Heart right ventricle (tissue), 16 donors: ENCODE data around the gene F12. TPM values are rescaled to one million over a fixed set of nuclear protein-coding genes. Genes with fewer than 3 reads are reported as not detected.
A peak's percentile ranks its signal among the peaks of the same experiment; 100 is the strongest.

Source experiments
- ATAC-seq, 8 donors: fragments of 200-7000 bp; cut with Tn5 transposase; one replicate each; pipeline ENCODE4 v1.9.1; 2020; ENCODE audit warnings: mild to moderate bottlenecking in 8 of 8, moderate library complexity in 8 of 8, moderate number of reproducible peaks in 1 of 8
- DNase-seq, 2 donors: peaks; one replicate each; pipeline ENCODE4 v3.0.0-alpha.2; 2020
- H3K27ac ChIP-seq, 10 donors: fragments of 200-600 bp; sonication (generic) in 2 of 10; one replicate each; pipeline versions ENCODE4 v1.5.0 to v1.8.0; 2020 to 2022; ENCODE audit warnings: mild to moderate bottlenecking in 3 of 10
- H3K27me3 ChIP-seq, 7 donors: fragments of 200-600 bp; one replicate each; pipeline ENCODE4 v1.8.0; 2021 to 2022; ENCODE audit warnings: mild to moderate bottlenecking in 2 of 7
- H3K36me3 ChIP-seq, 9 donors: fragments of 200-600 bp; sonication (generic) in 1 of 9; one replicate each; pipeline versions ENCODE4 v1.5.0 to v1.8.0; 2020 to 2022; ENCODE audit warnings: mild to moderate bottlenecking in 2 of 9
- H3K4me1 ChIP-seq, 9 donors: fragments of 200-600 bp; sonication (generic) in 1 of 9; one replicate each; pipeline versions ENCODE4 v1.5.0 to v1.8.0; 2020 to 2022; ENCODE audit warnings: mild to moderate bottlenecking in 4 of 9
- H3K4me3 ChIP-seq, 10 donors: fragments of 200-600 bp; sonication (generic) in 2 of 10; one replicate each; pipeline versions ENCODE4 v1.5.0 to v1.8.0; 2020 to 2022; ENCODE audit warnings: mild to moderate bottlenecking in 7 of 10, moderate library complexity in 2 of 10
- H3K9me3 ChIP-seq, 11 donors: fragments of 200-600 bp in 10 of 11; sonication (generic) in 2 of 11; one replicate each; pipeline versions ENCODE4 v1.5.0 to v1.8.0; 2013 to 2022; ENCODE audit warnings: mild to moderate bottlenecking in 2 of 11, control low read depth in 1 of 11, moderate library complexity in 1 of 11
- WGBS, 2 donors: extraction: QIAGEN DNeasy Blood & Tissue Kit; methylation state at CpG; one replicate each; pipeline ENCODE4 v1.1.7; 2013; ENCODE audit warnings: inconsistent platforms in 1 of 2; 5-methylcytosine and 5-hydroxymethylcytosine counted together
- intact Hi-C, 10 donors: fragments of 100-400 bp; cut with DNase I; formaldehyde crosslinking; loops; one replicate each; pipeline versions ENCODE4 v1.11.1 to v1.14.2; 2022
- polyA plus RNA-seq, 2 donors: library from polyadenylated mRNA; stranded (reverse); fragments of 200-250 nt; gene quantifications; one replicate each; pipeline ENCODE4 v1.2.3, GENCODE V29; 2013
- total RNA-seq, 10 donors: library from RNA; stranded (reverse); fragmentation: NEBNext Ultra II Directional in 3 of 10; extraction: Animal tissue kit (Norgen Biotek cat#: 25700) in 3 of 10; gene quantifications; one replicate each; pipeline versions ENCODE4 v1.2.1 to v1.2.4, GENCODE V29; 2021 to 2023
- TF ChIP-seq, protein P1 (sequence below), 9 donors: fragments of 200-600 bp; sonication (generic) in 2 of 9; IDR thresholded peaks; one replicate each; pipeline versions ENCODE4 v1.5.0 to v1.8.0; 2021 to 2022; ENCODE audit warnings: antibody characterized with exemption in 9 of 9, mild to moderate bottlenecking in 5 of 9, moderate library complexity in 1 of 9
- donor health status: Arrhythmogenic right ventricular cardiomyopathy.
- donor health status: ischemic (EF 13 %, LVEDD 7.1; RV severe dilation, severe dysfunction).
- donor health status: healthy with polysubstance abuse.
- donor health status: DM: no; HTN: yes; CAD: no.
- donor health status: DM: no; HTN: no; CAD: no.
- donor health status: ischemic (EF 25% LVEDD 6.9; RV normal size, moderate dysfunction).
- donor health status: ischemic (EF 25% LVEDD 5.7; RV mildly dilated, moderate dysfunction).
- donor health status: healthy.
- donor health status: DM: yes; HTN: yes; CAD: no.
- donor health status: Ischemic cardiomyopathy.
- donor health status: ischemic (EF 35%, LVEDD 5.7; RV mildly dilated, moderate dysfunction).
- donor health status: nonischemic (EF 11% LVEDD 7.7; RV severe dilation, severe dysfunction).
- donor health status: DM: yes; HTN: yes; CAD: no.
- donor health status: PGD.
- donor health status: ischemic (EF 29% LVEDD 5.4; RV normal size, mild dysfunction).
- donor health status: nonischemic (EF 23%, LVEDD 6.1; RV moderate dilation, normal function).

Gene F12
- total and polyA plus RNA-seq, 12 donors = 0.25 to 0.37 (median 0.28) TPM; not detected in 9

DNA sequence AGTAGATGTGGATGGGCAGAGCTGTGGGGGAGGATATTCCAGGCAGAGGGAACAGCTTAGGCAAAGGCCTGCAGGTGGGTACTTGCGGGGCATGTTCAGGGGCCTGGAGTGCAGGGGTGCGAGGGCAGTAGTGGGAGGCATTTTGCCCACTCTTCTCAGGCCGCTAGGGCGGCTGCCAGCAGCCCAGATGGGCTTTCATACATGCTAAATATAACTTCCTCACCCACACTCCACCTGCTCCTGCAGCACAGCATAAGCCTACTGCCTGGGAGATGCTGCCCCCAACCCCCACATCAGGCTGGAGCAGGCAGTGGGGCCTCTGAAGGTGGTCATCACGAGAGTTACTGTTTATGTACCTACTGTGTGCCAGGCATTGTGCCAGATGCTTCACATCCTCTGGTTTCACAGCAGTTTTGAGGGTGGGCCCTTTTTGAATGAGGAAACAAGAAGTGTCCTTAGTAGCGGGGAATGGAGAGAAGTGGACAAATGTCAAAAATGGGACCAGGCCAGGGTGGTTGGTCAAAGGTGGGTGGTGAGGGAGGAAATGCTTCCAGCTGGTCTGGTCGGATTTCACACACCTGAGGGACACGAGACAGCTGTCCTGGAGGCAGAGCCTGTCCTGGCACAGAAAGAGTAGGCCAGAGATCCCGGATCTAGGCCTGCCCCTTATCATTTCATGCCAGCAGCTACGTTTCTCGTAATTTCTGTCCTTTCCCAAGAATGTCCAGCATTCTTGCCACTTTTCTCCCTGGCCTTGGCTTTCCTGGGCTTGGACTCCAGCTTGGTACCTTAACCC is 39.5 kb downstream of the F12 start:
- Histone ChIP-seq H3K27me3 (no peaks in the 10 kb centered on the region), H3K9me3 (no peaks in the 10 kb centered on the region), H3K36me3 (peaks cover 0 to 39% (median 0%) of the 10 kb centered on the region in 9 donors), H3K4me3 (no peak overlapping the region), H3K27ac (no peak overlapping the region), H3K4me1 (peaks cover 3 to 61% (median 18%) of the 10 kb centered on the region in 9 donors)
- WGBS, 2 donors = 65 to 76% methylated on average over 11 of the region's 11 CpGs
- TF ChIP-seq, protein P1, sequence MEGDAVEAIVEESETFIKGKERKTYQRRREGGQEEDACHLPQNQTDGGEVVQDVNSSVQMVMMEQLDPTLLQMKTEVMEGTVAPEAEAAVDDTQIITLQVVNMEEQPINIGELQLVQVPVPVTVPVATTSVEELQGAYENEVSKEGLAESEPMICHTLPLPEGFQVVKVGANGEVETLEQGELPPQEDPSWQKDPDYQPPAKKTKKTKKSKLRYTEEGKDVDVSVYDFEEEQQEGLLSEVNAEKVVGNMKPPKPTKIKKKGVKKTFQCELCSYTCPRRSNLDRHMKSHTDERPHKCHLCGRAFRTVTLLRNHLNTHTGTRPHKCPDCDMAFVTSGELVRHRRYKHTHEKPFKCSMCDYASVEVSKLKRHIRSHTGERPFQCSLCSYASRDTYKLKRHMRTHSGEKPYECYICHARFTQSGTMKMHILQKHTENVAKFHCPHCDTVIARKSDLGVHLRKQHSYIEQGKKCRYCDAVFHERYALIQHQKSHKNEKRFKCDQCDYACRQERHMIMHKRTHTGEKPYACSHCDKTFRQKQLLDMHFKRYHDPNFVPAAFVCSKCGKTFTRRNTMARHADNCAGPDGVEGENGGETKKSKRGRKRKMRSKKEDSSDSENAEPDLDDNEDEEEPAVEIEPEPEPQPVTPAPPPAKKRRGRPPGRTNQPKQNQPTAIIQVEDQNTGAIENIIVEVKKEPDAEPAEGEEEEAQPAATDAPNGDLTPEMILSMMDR (IDR thresholded peaks at IDR 0.05) = no peak
- DNase-seq (no peak), ATAC-seq (peak in 1 of 8 donors; percentile 3)
- intact Hi-C loops = loop anchor here in 4 of 10 donors (5.0 to 10.0 kb wide), 4 partner anchors 43 to 255 kb away; partner anchors contain the start of gene MXD3 (in 1 of the 4)

DNA sequence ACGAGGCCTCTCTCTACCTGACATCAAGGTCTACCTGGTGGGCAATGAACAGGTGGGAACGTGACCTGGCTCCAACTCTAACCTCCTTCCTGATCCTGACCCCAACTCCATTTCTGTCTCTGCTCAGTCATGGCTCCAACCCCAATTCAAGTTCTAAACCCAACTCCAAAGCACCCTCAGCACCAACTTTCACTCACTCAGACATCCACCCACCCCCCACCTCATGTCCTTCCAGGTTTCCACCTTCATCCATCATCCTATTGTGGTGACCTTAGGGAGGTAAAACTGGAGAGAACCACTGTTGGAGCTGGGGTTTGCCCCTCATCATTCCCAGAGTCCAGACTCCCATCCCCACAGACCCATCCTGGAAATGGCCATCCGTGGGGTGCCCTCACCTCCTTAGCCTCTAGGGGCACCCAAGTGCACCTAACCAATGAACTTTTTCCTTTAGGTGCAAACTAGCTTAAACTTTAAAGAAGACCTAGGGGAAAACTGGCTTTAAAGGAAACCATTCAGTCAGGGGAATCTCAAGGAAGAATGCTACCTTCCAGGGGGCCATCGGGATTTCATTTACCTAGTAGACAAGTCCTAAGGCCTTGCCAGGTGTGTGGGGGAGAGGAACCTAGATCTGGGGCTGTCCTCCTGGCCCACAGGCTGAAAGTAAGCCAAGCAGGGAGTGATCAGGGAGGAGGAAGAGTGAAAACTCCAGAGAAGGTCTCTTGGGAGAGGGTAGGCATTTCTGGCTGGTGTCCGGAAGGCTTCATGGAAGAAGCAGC is 40.3 kb downstream of the F12 start:
- Histone ChIP-seq H3K27me3 (no peaks in the 10 kb centered on the region), H3K9me3 (no peaks in the 10 kb centered on the region), H3K4me1 (peaks cover 3 to 67% (median 18%) of the 10 kb centered on the region in 9 donors), H3K27ac (no peak overlapping the region), H3K4me3 (no peak overlapping the region), H3K36me3 (peaks cover 0 to 39% (median 0%) of the 10 kb centered on the region in 9 donors)
- no peak for ATAC-seq
- intact Hi-C loops = loop anchor here in 2 of 10 donors (10.0 kb wide), 2 partner anchors 54 to 254 kb away; partner anchors contain the start of gene MXD3 (in 1 of the 2)
- no peak for DNase-seq
- TF ChIP-seq, protein P1 (IDR thresholded peaks at IDR 0.05) = peak in 7 of 9 donors; percentile 45 to 64 (median 53)
- 74 to 77% methylated on average over 5 of the region's 5 CpGs for WGBS, 2 donors

DNA sequence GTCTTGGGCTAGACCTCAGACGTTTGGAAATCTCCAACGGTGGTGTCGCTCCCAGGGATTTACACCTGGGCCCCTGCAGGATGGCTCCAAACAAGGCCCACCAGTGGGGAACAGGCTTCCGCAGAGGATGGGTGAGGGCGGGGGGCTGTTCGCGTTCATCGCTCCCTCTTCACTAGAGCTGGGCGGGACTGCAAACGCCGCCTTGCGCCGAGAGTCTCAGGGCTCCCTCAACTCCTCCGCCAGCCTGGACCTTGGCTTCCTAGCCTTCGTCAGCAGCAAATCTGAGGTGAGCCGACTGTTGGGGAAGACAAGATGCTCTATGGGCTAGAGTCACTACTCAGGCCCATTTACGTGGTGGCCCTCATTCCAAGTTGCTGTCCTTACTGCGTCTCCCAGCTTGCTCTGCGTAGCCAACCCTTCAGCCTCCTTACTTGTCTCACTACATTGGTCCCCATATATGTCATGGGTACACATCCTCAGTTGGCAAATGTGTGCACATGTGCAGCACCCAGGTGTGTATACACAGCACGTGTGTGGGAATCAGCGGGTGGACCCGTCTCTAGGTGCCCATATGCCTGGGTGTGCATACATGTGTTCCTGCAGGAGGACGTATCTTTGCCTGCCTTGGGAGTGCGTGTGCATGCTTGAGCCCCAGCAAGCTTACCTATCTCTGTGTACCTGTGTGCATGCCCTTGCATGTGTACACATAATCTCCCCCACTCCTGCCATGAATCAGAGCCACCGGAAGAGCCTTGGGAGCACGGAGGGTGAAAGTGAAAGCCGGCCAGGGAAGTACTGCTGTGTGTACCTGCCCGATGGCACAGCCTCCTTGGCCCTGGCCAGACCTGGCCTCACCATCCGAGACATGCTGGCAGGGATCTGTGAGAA is 41.1 kb downstream of the F12 start:
- H3K36me3 ChIP-seq = peaks cover 0 to 39% (median 0%) of the 10 kb centered on the region in 9 donors
- no peak for ATAC-seq
- H3K27me3 ChIP-seq = no peaks in the 10 kb centered on the region
- peaks cover 3 to 76% (median 24%) of the 10 kb centered on the region in 9 donors for H3K4me1 ChIP-seq
- WGBS, 2 donors = 75 to 77% methylated on average over 29 of the region's 29 CpGs
- no peak overlapping the region for H3K27ac ChIP-seq
- DNase-seq = no peak
- intact Hi-C loops = loop anchor here in 2 of 10 donors (10.0 kb wide), 2 partner anchors 53 to 253 kb away; partner anchors contain the start of gene MXD3 (in 1 of the 2)
- H3K4me3 ChIP-seq = peak overlapping the region in 4 of 10 donors; percentile 50 to 60 (median 56)
- no peaks in the 10 kb centered on the region for H3K9me3 ChIP-seq
- TF ChIP-seq, protein P1 (IDR thresholded peaks at IDR 0.05) = no peak
